Mesothelial cell of epicardium (in vitro differentiated cells): Measurements from ENCODE around the gene SLC22A5. TPM values are rescaled to one million over a fixed set of nuclear protein-coding genes. Genes with fewer than 3 reads are reported as not detected.

Experiments
- DNase-seq, 2 experiments: peaks; one replicate each; pipeline ENCODE4 v3.0.0; 2021; ENCODE audit warnings: low spot score in 2 of 2; ENCODE audit not compliant: unreplicated experiment in 2 of 2
- H3K27ac Mint-ChIP-seq: 2 replicates; pipeline ENCODE4 v1.8.0; 2021; ENCODE audit warnings: mixed read lengths
- H3K27me3 Mint-ChIP-seq: 2 replicates; pipeline ENCODE4 v1.8.0; 2021; ENCODE audit warnings: low read depth, mixed read lengths
- H3K36me3 Mint-ChIP-seq: 2 replicates; pipeline ENCODE4 v1.8.0; 2021; ENCODE audit warnings: mixed read lengths
- H3K4me1 Mint-ChIP-seq: 2 replicates; pipeline ENCODE4 v1.8.0; 2021; ENCODE audit warnings: mixed read lengths
- H3K4me3 Mint-ChIP-seq: 2 replicates; pipeline ENCODE4 v1.8.0; 2021; ENCODE audit warnings: mild to moderate bottlenecking, moderate library complexity, mixed read lengths
- H3K9me3 Mint-ChIP-seq: 2 replicates; pipeline ENCODE4 v1.8.0; 2021; ENCODE audit warnings: mixed read lengths
- CTCF ChIP-seq: fragments of 200-600 bp; sonication (generic); IDR thresholded peaks from one replicate; pipeline ENCODE4 v1.5.0; 2021; ENCODE audit warnings: antibody characterized with exemption; ENCODE audit not compliant: unreplicated experiment
- total RNA-seq: library from RNA; stranded (reverse); gene quantifications from 3 replicates; pipeline ENCODE4 v1.2.1, GENCODE V29; 2021

Gene SLC22A5
- total RNA-seq, 1 donor from 2014 or later = 31.1 TPM

- no peak for TF ChIP-seq CTCF
- H3K27me3 Mint-ChIP-seq = no peaks in the 10 kb centered on the region
- no peak overlapping the region for H3K27ac Mint-ChIP-seq
- DNase-seq = no peak
- peaks cover 23% of the 10 kb centered on the region for H3K9me3 Mint-ChIP-seq
- no peak overlapping the region for H3K4me3 Mint-ChIP-seq
- H3K4me1 Mint-ChIP-seq = no peaks in the 10 kb centered on the region
- peaks cover 52% of the 10 kb centered on the region for H3K36me3 Mint-ChIP-seq
Measured at GRCh38 chr5:132342291-132343180, 27.0 kb upstream of the SLC22A5 start.

GRCh38 chr5:132344775-132345514 is 24.6 kb upstream of the SLC22A5 start:
- H3K27me3 Mint-ChIP-seq = no peaks in the 10 kb centered on the region
- no peak overlapping the region for H3K27ac Mint-ChIP-seq
- no peak for DNase-seq
- peaks cover 30% of the 10 kb centered on the region for H3K9me3 Mint-ChIP-seq
- no peaks in the 10 kb centered on the region for H3K4me1 Mint-ChIP-seq
- H3K36me3 Mint-ChIP-seq = peaks cover 65% of the 10 kb centered on the region
- no peak overlapping the region for H3K4me3 Mint-ChIP-seq
- no peak for TF ChIP-seq CTCF

- DNase-seq = no peak
- peaks cover 54% of the 10 kb centered on the region for H3K36me3 Mint-ChIP-seq
- H3K4me1 Mint-ChIP-seq = no peaks in the 10 kb centered on the region
- H3K27ac Mint-ChIP-seq = no peak overlapping the region
- H3K4me3 Mint-ChIP-seq = no peak overlapping the region
- no peaks in the 10 kb centered on the region for H3K27me3 Mint-ChIP-seq
- TF ChIP-seq CTCF = no peak
- peaks cover 16% of the 10 kb centered on the region for H3K9me3 Mint-ChIP-seq
Measured at GRCh38 chr5:132353486-132353995, 16.0 kb upstream of the SLC22A5 start.

- no peak for TF ChIP-seq CTCF
- Mint-ChIP-seq H3K4me1 (no peaks in the 10 kb centered on the region), H3K9me3 (peaks cover 16% of the 10 kb centered on the region), H3K36me3 (peaks cover 44% of the 10 kb centered on the region), H3K4me3 (no peak overlapping the region), H3K27ac (no peak overlapping the region), H3K27me3 (no peaks in the 10 kb centered on the region)
- no peak for DNase-seq
Measured at GRCh38 chr5:132354381-132355139, 14.9 kb upstream of the SLC22A5 start.

GRCh38 chr5:132355140-132355765 is 14.3 kb upstream of the SLC22A5 start:
- H3K36me3 Mint-ChIP-seq = peaks cover 42% of the 10 kb centered on the region
- H3K4me3 Mint-ChIP-seq = no peak overlapping the region
- no peak for DNase-seq
- peaks cover 15% of the 10 kb centered on the region for H3K9me3 Mint-ChIP-seq
- no peaks in the 10 kb centered on the region for H3K4me1 Mint-ChIP-seq
- no peak for TF ChIP-seq CTCF
- H3K27me3 Mint-ChIP-seq = no peaks in the 10 kb centered on the region
- no peak overlapping the region for H3K27ac Mint-ChIP-seq
